ENCODE measurements around the gene SMIM41.

The SMIM41 gene

GRCh38 chr12:52083638-52083996 lies 4.1 kb downstream of the SMIM41 start:
- no peak for DNase-seq (ENCODE audit: low spot score)
- TF ChIP-seq CTCF (IDR thresholded peaks at IDR 0.05; ENCODE audit: extremely low read depth, missing control alignments), result no peak

GRCh38 chr12:52084491-52085231 lies 5.2 kb downstream of the SMIM41 start:
- no peak for TF ChIP-seq CTCF (IDR thresholded peaks at IDR 0.05; ENCODE audit: extremely low read depth, missing control alignments)
- DNase-seq (ENCODE audit: low spot score), result no peak

- no peak for DNase-seq (ENCODE audit: low spot score)
- TF ChIP-seq CTCF (IDR thresholded peaks at IDR 0.05; ENCODE audit: extremely low read depth, missing control alignments), result no peak
Observed at GRCh38 chr12:52085682-52086180, 6.2 kb downstream of the SMIM41 start.

- no peak for TF ChIP-seq CTCF (IDR thresholded peaks at IDR 0.05; ENCODE audit: extremely low read depth, missing control alignments)
- peak; percentile 7 for DNase-seq (ENCODE audit: low spot score)
Observed at GRCh38 chr12:52086366-52086765, 6.9 kb downstream of the SMIM41 start.

- TF ChIP-seq CTCF (IDR thresholded peaks at IDR 0.05; ENCODE audit: extremely low read depth, missing control alignments), result no peak
- peak; percentile 3 for DNase-seq (ENCODE audit: low spot score)
Observed at GRCh38 chr12:52086944-52087835, 7.7 kb downstream of the SMIM41 start.

- peak; percentile 68 for DNase-seq (ENCODE audit: low spot score)
- TF ChIP-seq CTCF (IDR thresholded peaks at IDR 0.05; ENCODE audit: extremely low read depth, missing control alignments), result no peak
Observed at GRCh38 chr12:52087961-52088820, 8.7 kb downstream of the SMIM41 start.

Measured in GM20000 (cell line).